Spleen (tissue), 11 donors: Measurements from ENCODE around the gene TP53. TPM values are rescaled to one million over a fixed set of nuclear protein-coding genes. Genes with fewer than 3 reads are reported as not detected.
A peak's percentile ranks its signal among the peaks of the same experiment; 100 is the strongest.

ENCODE experiments used
- DNase-seq: peaks from one replicate; pipeline ENCODE4 v3.0.0-alpha.2; 2020
- H3K27ac ChIP-seq, 8 donors: fragments of 200-600 bp; sonication (generic) in 7 of 8; 1 replicate in 4 of 8; 2 replicates in 4 of 8; pipeline versions ENCODE4 v1.5.0 to v1.8.0; 2016 to 2021; ENCODE audit warnings: inconsistent platforms in 4 of 8, mild to moderate bottlenecking in 4 of 8, moderate library complexity in 1 of 8
- H3K27me3 ChIP-seq, 7 donors: fragments of 200-600 bp; sonication (generic) in 6 of 7; replicated peaks in 1 of 7; 1 replicate in 4 of 7; 2 replicates in 3 of 7; pipeline versions ENCODE4 v1.5.0 to v1.8.0; 2016 to 2021; ENCODE audit warnings: inconsistent platforms in 3 of 7, mild to moderate bottlenecking in 1 of 7
- H3K36me3 ChIP-seq, 6 donors: fragments of 200-600 bp; sonication (generic) in 5 of 6; 1 replicate in 4 of 6; 2 replicates in 2 of 6; pipeline versions ENCODE4 v1.5.0 to v1.8.0; 2016 to 2021; ENCODE audit warnings: inconsistent platforms in 2 of 6
- H3K4me1 ChIP-seq, 6 donors: fragments of 200-600 bp; sonication (generic) in 5 of 6; 1 replicate in 3 of 6; 2 replicates in 3 of 6; pipeline versions ENCODE4 v1.5.0 to v1.8.0; 2016 to 2021; ENCODE audit warnings: inconsistent platforms in 3 of 6
- H3K4me3 ChIP-seq, 8 donors: fragments of 200-600 bp; sonication (generic) in 7 of 8; 1 replicate in 4 of 8; 2 replicates in 4 of 8; pipeline versions ENCODE4 v1.5.0 to v1.8.0; 2016 to 2021; ENCODE audit warnings: inconsistent platforms in 4 of 8, mild to moderate bottlenecking in 4 of 8, moderate library complexity in 2 of 8
- H3K9me3 ChIP-seq, 8 donors: fragments of 200-600 bp; sonication (generic) in 7 of 8; 1 replicate in 4 of 8; 2 replicates in 4 of 8; pipeline versions ENCODE4 v1.5.0 to v1.8.0; 2016 to 2021; ENCODE audit warnings: inconsistent platforms in 4 of 8
- CTCF ChIP-seq, 11 experiments: fragments of 200-600 bp in 7 of 11; fragments of 450-650 bp in 4 of 11; sonication (generic) in 4 of 11; IDR thresholded peaks in 8 of 11; conservative IDR thresholded peaks in 3 of 11; 1 replicate in 7 of 11; 2 replicates in 4 of 11; pipeline versions ENCODE4 v1.4.0 to v1.8.0; 2016 to 2021; ENCODE audit warnings: antibody characterized with exemption in 11 of 11, inconsistent platforms in 4 of 11, mild to moderate bottlenecking in 1 of 11
- POLR2A ChIP-seq, 3 donors: fragments of 450-650 bp; IDR thresholded peaks; one replicate each; pipeline ENCODE4 v1.5.1; 2017; ENCODE audit warnings: antibody characterized with exemption in 3 of 3, mild to moderate bottlenecking in 1 of 3
- POLR2AphosphoS5 ChIP-seq, 3 donors: sonication (generic); formaldehyde crosslinking; IDR thresholded peaks; one replicate each; pipeline ENCODE4 v1.5.1; 2017; ENCODE audit warnings: antibody characterized with exemption in 3 of 3
- WGBS, 5 donors: extraction: QIAGEN DNeasy Blood & Tissue Kit in 3 of 5; methylation state at CpG; one replicate each; pipeline versions ENCODE4 v1.1.5 to v1.1.7; 2013 to 2018; 5-methylcytosine and 5-hydroxymethylcytosine counted together
- intact Hi-C: fragments of 100-400 bp; cut with DNase I; formaldehyde crosslinking; loops from one replicate; pipeline ENCODE4 v1.15.0; 2023; ENCODE audit warnings: low total_unique reads
- polyA plus RNA-seq, 3 donors: library from polyadenylated mRNA; stranded (reverse); fragments of 200-250 nt; gene quantifications; one replicate each; pipeline ENCODE4 v1.2.1, GENCODE V29; 2013
- total RNA-seq, 7 donors: library from RNA; depleted of rRNA in 3 of 7; stranded (reverse); fragments of >200 nt in 3 of 7; fragmentation: NEBNext Ultra II Directional in 4 of 7; extraction: Animal tissue kit (Norgen Biotek cat#: 25700) in 4 of 7; gene quantifications; one replicate each; pipeline versions ENCODE4 v1.1.0 to v1.2.1, GENCODE V29; 2016 to 2021
- donor health status: healthy with polysubstance abuse.
- donor health status: DM: no; HTN: no; CAD: no; lungs with moderate emphysema.
- donor health status: DM: no; HTN: no; CAD: no.
- donor health status: Bipolar disorder and iron deficiency.
- donor health status: healthy.
- donor health status: DM: no; HTN: no; CAD: no.
- donor health status: DM: yes; HTN: yes; CAD: no.

TP53 gene
- total and polyA plus RNA-seq, 10 donors: 33.6 to 83.9 (median 44.9) TPM

GRCh38 chr17:7701681-7702080, 14.4 kb upstream of the TP53 start:
- no peak for DNase-seq
- WGBS, 5 donors: 79 to 95% (median 84%) methylated on average over 14 of the region's 14 CpGs
- intact Hi-C loops: no loop called here
- H3K27ac ChIP-seq: peak overlapping the region in 1 of 8 donors; percentile 11
- TF ChIP-seq POLR2A (IDR thresholded peaks at IDR 0.05) (no peak), CTCF (IDR thresholded peaks at IDR 0.05 in 8 of 11, conservative IDR thresholded peaks at IDR 0.05 in 3 of 11) (no peak), POLR2AphosphoS5 (IDR thresholded peaks at IDR 0.05) (no peak)
- peaks cover 7 to 36% (median 18%) of the 10 kb centered on the region in 6 donors for H3K4me1 ChIP-seq
- H3K9me3 ChIP-seq: no peaks in the 10 kb centered on the region
- H3K4me3 ChIP-seq: no peak overlapping the region
- H3K27me3 ChIP-seq: peaks cover 5 to 48% (median 27%) of the 10 kb centered on the region in 7 donors
- peaks cover 0 to 67% (median 23%) of the 10 kb centered on the region in 6 donors for H3K36me3 ChIP-seq

- intact Hi-C loops: no loop called here
- no peak overlapping the region for H3K27ac ChIP-seq
- no peak for TF ChIP-seq POLR2A (IDR thresholded peaks at IDR 0.05)
- TF ChIP-seq CTCF (IDR thresholded peaks at IDR 0.05 in 8 of 11, conservative IDR thresholded peaks at IDR 0.05 in 3 of 11): no peak
- no peak for TF ChIP-seq POLR2AphosphoS5 (IDR thresholded peaks at IDR 0.05)
- peaks cover 5 to 36% (median 18%) of the 10 kb centered on the region in 7 donors for H3K27me3 ChIP-seq
- H3K36me3 ChIP-seq: peaks cover 0 to 79% (median 26%) of the 10 kb centered on the region in 6 donors
- no peak overlapping the region for H3K4me3 ChIP-seq
- H3K4me1 ChIP-seq: peaks cover 7 to 32% (median 15%) of the 10 kb centered on the region in 6 donors
- DNase-seq: no peak
- 93 to 98% (median 97%) methylated on average over 7 of the region's 7 CpGs for WGBS, 5 donors
- no peaks in the 10 kb centered on the region for H3K9me3 ChIP-seq
Observed at GRCh38 chr17:7700510-7700909, 13.2 kb upstream of the TP53 start.

GRCh38 chr17:7697828-7698588, 10.7 kb upstream of the TP53 start:
- WGBS, 5 donors: 93 to 100% (median 95%) methylated on average over 4 of the region's 4 CpGs
- Histone ChIP-seq H3K27ac (no peak overlapping the region), H3K36me3 (peaks cover 0 to 95% (median 29%) of the 10 kb centered on the region in 6 donors), H3K27me3 (peaks cover 0 to 11% (median 0%) of the 10 kb centered on the region in 7 donors), H3K9me3 (no peaks in the 10 kb centered on the region), H3K4me3 (no peak overlapping the region), H3K4me1 (peaks cover 0 to 16% (median 0%) of the 10 kb centered on the region in 6 donors)
- no peak for DNase-seq
- intact Hi-C loops: no loop called here
- TF ChIP-seq CTCF (IDR thresholded peaks at IDR 0.05 in 8 of 11, conservative IDR thresholded peaks at IDR 0.05 in 3 of 11): no peak
- TF ChIP-seq POLR2AphosphoS5 (IDR thresholded peaks at IDR 0.05): no peak
- TF ChIP-seq POLR2A (IDR thresholded peaks at IDR 0.05): no peak

GRCh38 chr17:7695586-7695985, 8.3 kb upstream of the TP53 start:
- Histone ChIP-seq H3K4me1 (no peaks in the 10 kb centered on the region), H3K27me3 (no peaks in the 10 kb centered on the region), H3K36me3 (peaks cover 0 to 95% (median 13%) of the 10 kb centered on the region in 6 donors), H3K9me3 (no peaks in the 10 kb centered on the region), H3K4me3 (no peak overlapping the region), H3K27ac (no peak overlapping the region)
- intact Hi-C loops: no loop called here
- TF ChIP-seq POLR2AphosphoS5 (IDR thresholded peaks at IDR 0.05) (no peak), POLR2A (IDR thresholded peaks at IDR 0.05) (no peak), CTCF (IDR thresholded peaks at IDR 0.05 in 8 of 11, conservative IDR thresholded peaks at IDR 0.05 in 3 of 11) (no peak)
- WGBS, 5 donors: 94 to 99% (median 97%) methylated on average over 10 of the region's 10 CpGs
- DNase-seq: no peak
